Lower leg skin (tissue), 4 donors: ENCODE measurements around the gene SLC15A3. TPM values are rescaled to one million over a fixed set of nuclear protein-coding genes. Genes with fewer than 3 reads are reported as not detected.

Source experiments
- DNase-seq, 2 donors: peaks; one replicate each; pipeline ENCODE4 v3.0.0-alpha.2; 2019; ENCODE audit warnings: low spot score in 2 of 2
- H3K4me3 ChIP-seq: fragments of 200-600 bp; sonication (generic); 2 replicates; pipeline ENCODE4 v1.5.1; 2017; ENCODE audit warnings: mild to moderate bottlenecking, low read depth; ENCODE audit not compliant: poor library complexity, severe bottlenecking
- CTCF ChIP-seq, 3 donors: fragments of 450-650 bp; IDR thresholded peaks; one replicate each; pipeline ENCODE4 v1.5.1; 2016; ENCODE audit warnings: antibody characterized with exemption in 3 of 3, mild to moderate bottlenecking in 3 of 3, moderate library complexity in 2 of 3
- POLR2A ChIP-seq, 2 donors: fragments of 450-650 bp; IDR thresholded peaks; one replicate each; pipeline ENCODE4 v1.6.1; 2016 to 2017; ENCODE audit warnings: antibody characterized with exemption in 2 of 2, mild to moderate bottlenecking in 1 of 2, moderate library complexity in 1 of 2
- WGBS, 2 donors: methylation state at CpG; one replicate each; pipeline ENCODE4 v1.1.5; 2018; 5-methylcytosine and 5-hydroxymethylcytosine counted together
- intact Hi-C: fragments of 100-400 bp; cut with DNase I; formaldehyde crosslinking; loops from one replicate; pipeline ENCODE4 v1.15.0; 2023; ENCODE audit warnings: low total_unique reads
- total RNA-seq, 4 donors: library from RNA; depleted of rRNA; stranded (reverse); fragments of >200 nt; gene quantifications; one replicate each; pipeline ENCODE4 v1.1.0, GENCODE V29; 2016

Gene SLC15A3
- total RNA-seq, 4 donors from 2014 or later = 4.4 to 7.4 (median 5.4) TPM

DNA sequence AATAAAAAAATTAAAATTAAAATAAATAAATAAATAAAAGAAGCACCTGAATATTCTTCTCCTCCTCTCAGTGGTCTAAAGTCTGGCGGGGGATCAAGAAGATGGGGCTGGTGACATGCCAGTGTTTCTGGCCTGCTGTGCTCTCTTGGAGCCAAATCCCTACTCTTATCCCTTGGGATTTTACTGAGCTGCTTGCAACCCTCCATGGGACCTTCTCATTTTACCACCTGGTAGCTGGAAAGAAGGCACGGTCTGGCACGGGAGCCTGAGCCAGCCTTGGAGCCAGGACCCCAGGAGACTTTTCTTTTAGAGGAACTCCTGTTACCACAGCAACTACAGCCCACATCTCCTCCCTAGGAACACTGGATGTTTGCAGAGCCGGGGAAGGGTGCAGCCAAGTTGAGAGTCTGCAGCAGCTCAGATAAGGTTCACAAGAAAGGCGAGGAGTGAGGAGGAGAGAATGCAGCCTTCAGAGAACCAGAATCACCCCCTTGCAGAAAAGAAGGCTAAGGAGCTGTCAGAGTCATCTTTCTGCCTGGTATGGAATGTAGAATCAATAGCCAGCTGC lies 41.0 kb upstream of the SLC15A3 start:
- no peak overlapping the region for H3K4me3 ChIP-seq
- DNase-seq = no peak
- TF ChIP-seq CTCF (IDR thresholded peaks at IDR 0.05) (no peak), POLR2A (IDR thresholded peaks at IDR 0.05) (no peak)
- intact Hi-C loops = no loop called here
- 55 to 57% methylated on average over 5 of the region's 5 CpGs for WGBS, 2 donors

GRCh38 chr11:60991457-60991856 lies 39.5 kb upstream of the SLC15A3 start:
- intact Hi-C loops = no loop called here
- TF ChIP-seq POLR2A (IDR thresholded peaks at IDR 0.05) (no peak), CTCF (IDR thresholded peaks at IDR 0.05) (no peak)
- WGBS, 2 donors = 88 to 89% methylated on average over 4 of the region's 4 CpGs
- no peak for DNase-seq
- no peak overlapping the region for H3K4me3 ChIP-seq

- intact Hi-C loops = no loop called here
- H3K4me3 ChIP-seq = no peak overlapping the region
- 51 to 63% methylated on average over 12 of the region's 12 CpGs for WGBS, 2 donors
- DNase-seq = no peak
- TF ChIP-seq POLR2A (IDR thresholded peaks at IDR 0.05) = no peak
- no peak for TF ChIP-seq CTCF (IDR thresholded peaks at IDR 0.05)
These were observed 37.2 kb upstream of the SLC15A3 start for GRCh38 chr11:60989093-60989650.

GRCh38 chr11:60988658-60989057 lies 36.7 kb upstream of the SLC15A3 start:
- intact Hi-C loops = no loop called here
- DNase-seq = no peak
- TF ChIP-seq CTCF (IDR thresholded peaks at IDR 0.05) = no peak
- TF ChIP-seq POLR2A (IDR thresholded peaks at IDR 0.05) = no peak
- H3K4me3 ChIP-seq = no peak overlapping the region
- 74 to 88% methylated on average over 2 of the region's 2 CpGs for WGBS, 2 donors

DNA sequence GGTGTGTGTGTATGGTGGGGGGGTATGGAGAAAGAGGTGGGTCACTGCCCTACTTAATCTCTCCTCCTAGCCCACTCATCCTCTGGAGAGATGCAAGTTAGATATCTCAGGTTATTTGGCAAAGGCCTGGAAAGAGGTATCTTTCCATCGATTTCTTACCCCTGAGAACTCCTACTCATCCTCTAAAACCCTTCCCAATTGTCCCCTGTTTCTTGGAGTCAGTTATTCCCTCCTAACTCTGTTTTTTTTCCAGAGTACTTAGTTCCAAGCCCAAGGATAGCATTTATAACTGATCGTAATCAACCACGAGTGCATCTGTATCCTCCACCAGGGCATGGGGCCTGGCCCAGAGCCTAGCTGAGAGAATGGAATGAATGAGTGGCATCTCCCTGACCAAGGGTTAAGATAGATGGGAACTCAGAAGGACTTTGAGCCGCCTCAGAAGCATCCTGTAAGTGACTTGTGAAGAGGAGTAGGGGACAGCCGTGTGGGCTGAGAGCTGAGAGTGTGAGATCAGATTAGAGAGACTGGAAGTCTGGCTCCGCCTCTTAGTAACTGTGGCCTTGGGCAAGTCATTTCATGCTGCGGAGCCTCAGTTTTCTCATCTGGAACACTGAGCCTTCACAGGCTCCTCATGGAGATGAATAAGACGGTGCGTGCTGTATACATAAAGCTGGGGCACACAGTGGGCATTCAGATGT lies 35.8 kb upstream of the SLC15A3 start:
- TF ChIP-seq POLR2A (IDR thresholded peaks at IDR 0.05) = no peak
- TF ChIP-seq CTCF (IDR thresholded peaks at IDR 0.05) = no peak
- WGBS, 2 donors = 72 to 86% methylated on average over 9 of the region's 9 CpGs
- no peak overlapping the region for H3K4me3 ChIP-seq
- intact Hi-C loops = no loop called here
- DNase-seq = no peak
